Astrocyte (in vitro differentiated cells and primary cell): Measurements from ENCODE around the gene ELOVL1. TPM values are rescaled to one million over a fixed set of nuclear protein-coding genes. Genes with fewer than 3 reads are reported as not detected.

Experiments
- DNase-seq: peaks from one replicate; pipeline ENCODE4 v3.0.0-alpha.2; 2010; ENCODE audit warnings: low read depth
- FAIRE-seq: peaks from 2 replicates; lab custom pipeline; 2011; peaks lifted over from hg19 to GRCh38; lab: Jason Lieb, UNC
- H2AFZ ChIP-seq: 2 replicates; pipeline ENCODE4 v1.6.0; 2012; ENCODE audit warnings: low read depth, low read length, inconsistent platforms
- H3K27ac ChIP-seq: 2 replicates; pipeline ENCODE4 v1.5.1; 2011; ENCODE audit warnings: low read depth, low read length, inconsistent platforms
- H3K27me3 ChIP-seq: 2 replicates; pipeline ENCODE4 v1.6.0; 2011; ENCODE audit warnings: low read length, inconsistent platforms; ENCODE audit not compliant: insufficient read depth
- H3K36me3 ChIP-seq: 2 replicates; pipeline ENCODE4 v1.5.1; 2011; ENCODE audit warnings: low read length, inconsistent platforms; ENCODE audit not compliant: insufficient read depth
- H3K4me1 ChIP-seq: 2 replicates; pipeline ENCODE4 v1.5.1; 2011; ENCODE audit warnings: low read length, inconsistent platforms; ENCODE audit not compliant: insufficient read depth
- H3K4me2 ChIP-seq: 2 replicates; pipeline ENCODE4 v1.6.0; 2012; ENCODE audit warnings: low read length, inconsistent platforms
- H3K4me3 ChIP-seq: 2 replicates; pipeline ENCODE4 v1.5.1; 2011; ENCODE audit warnings: low read depth, mild to moderate bottlenecking, low read length, inconsistent platforms; ENCODE audit not compliant: insufficient read depth
- H3K79me2 ChIP-seq: 2 replicates; pipeline ENCODE4 v1.6.0; 2012; ENCODE audit warnings: mild to moderate bottlenecking, low read length, inconsistent platforms; ENCODE audit not compliant: insufficient read depth
- H3K9ac ChIP-seq: 2 replicates; pipeline ENCODE4 v1.6.0; 2012; ENCODE audit warnings: mild to moderate bottlenecking, low read length, inconsistent platforms
- H3K9me3 ChIP-seq: 2 replicates; pipeline ENCODE4 v1.5.1; 2012; ENCODE audit warnings: low read depth, mild to moderate bottlenecking, low read length, inconsistent platforms; ENCODE audit not compliant: insufficient read depth
- H4K20me1 ChIP-seq: 2 replicates; pipeline ENCODE4 v1.6.0; 2012; ENCODE audit warnings: low read length, inconsistent platforms; ENCODE audit not compliant: insufficient read depth
- H3K27ac Mint-ChIP-seq: one replicate; pipeline ENCODE4 v1.8.0; 2021; ENCODE audit warnings: mild to moderate bottlenecking, mixed read lengths; ENCODE audit not compliant: unreplicated experiment
- H3K27me3 Mint-ChIP-seq: one replicate; pipeline ENCODE4 v1.8.0; 2021; ENCODE audit warnings: low read depth, mixed read lengths; ENCODE audit not compliant: unreplicated experiment
- H3K36me3 Mint-ChIP-seq: one replicate; pipeline ENCODE4 v1.8.0; 2021; ENCODE audit warnings: low read depth, mixed read lengths; ENCODE audit not compliant: unreplicated experiment
- H3K4me1 Mint-ChIP-seq: one replicate; pipeline ENCODE4 v1.8.0; 2021; ENCODE audit warnings: low read depth, mixed read lengths; ENCODE audit not compliant: unreplicated experiment
- H3K4me3 Mint-ChIP-seq: one replicate; pipeline ENCODE4 v1.8.0; 2021; ENCODE audit warnings: mild to moderate bottlenecking, moderate library complexity, mixed read lengths; ENCODE audit not compliant: unreplicated experiment
- H3K9me3 Mint-ChIP-seq: one replicate; pipeline ENCODE4 v1.8.0; 2021; ENCODE audit warnings: mild to moderate bottlenecking, mixed read lengths; ENCODE audit not compliant: unreplicated experiment
- CTCF ChIP-seq: IDR thresholded peaks from 2 replicates; pipeline ENCODE4 v1.5.1; 2011; ENCODE audit warnings: low read depth, mild to moderate bottlenecking, inconsistent platforms, low read length, moderate library complexity; ENCODE audit not compliant: insufficient read depth
- EZH2 ChIP-seq: IDR thresholded peaks from 2 replicates; pipeline ENCODE4 v1.6.1; 2012; ENCODE audit warnings: mild to moderate bottlenecking, low read length, inconsistent platforms; ENCODE audit not compliant: insufficient read depth
- total RNA-seq: library from RNA; stranded (reverse); gene quantifications from 2 replicates; pipeline ENCODE4 v1.2.1, GENCODE V29; 2021

Gene ELOVL1
- total RNA-seq, 1 donor from 2014 or later, result 131 TPM

- H3K27ac ChIP-seq, result no peak overlapping the region
- DNase-seq (no peak), FAIRE-seq (no peak)
- H3K36me3 Mint-ChIP-seq, result peaks cover 19% of the 10 kb centered on the region
- peaks cover 62% of the 10 kb centered on the region for H3K79me2 ChIP-seq
- no peaks in the 10 kb centered on the region for H3K9me3 ChIP-seq
- no peaks in the 10 kb centered on the region for H3K9me3 Mint-ChIP-seq
- H2AFZ ChIP-seq, result no peak overlapping the region
- H3K27me3 ChIP-seq, result no peaks in the 10 kb centered on the region
- no peaks in the 10 kb centered on the region for H3K27me3 Mint-ChIP-seq
- H3K4me3 ChIP-seq, result peak overlapping the region; percentile 95
- H3K9ac ChIP-seq, result peak overlapping the region; percentile 92
- peaks cover 48% of the 10 kb centered on the region for H3K36me3 ChIP-seq
- H3K4me1 ChIP-seq, result peaks cover 17% of the 10 kb centered on the region
- peak overlapping the region; percentile 95 for H3K4me2 ChIP-seq
- peaks cover 15% of the 10 kb centered on the region for H3K4me1 Mint-ChIP-seq
- TF ChIP-seq CTCF (no peak), EZH2 (no peak)
- peak overlapping the region; percentile 97 for H3K4me3 Mint-ChIP-seq
- H4K20me1 ChIP-seq, result peaks cover 39% of the 10 kb centered on the region
- H3K27ac Mint-ChIP-seq, result no peak overlapping the region
Measured at GRCh38 chr1:43387976-43388599, 20.3 kb upstream of the ELOVL1 start.

GRCh38 chr1:43386676-43387075 lies 18.9 kb upstream of the ELOVL1 start:
- H3K9ac ChIP-seq, result peak overlapping the region; percentile 9
- H3K79me2 ChIP-seq, result peaks cover 54% of the 10 kb centered on the region
- no peak for TF ChIP-seq CTCF
- no peak for TF ChIP-seq EZH2
- no peak overlapping the region for H2AFZ ChIP-seq
- H3K4me3 Mint-ChIP-seq, result no peak overlapping the region
- peaks cover 57% of the 10 kb centered on the region for H3K36me3 ChIP-seq
- H3K4me1 ChIP-seq, result peaks cover 17% of the 10 kb centered on the region
- no peaks in the 10 kb centered on the region for H3K27me3 ChIP-seq
- H4K20me1 ChIP-seq, result peaks cover 36% of the 10 kb centered on the region
- H3K27ac Mint-ChIP-seq, result no peak overlapping the region
- H3K4me2 ChIP-seq, result no peak overlapping the region
- DNase-seq (no peak), FAIRE-seq (no peak)
- H3K9me3 ChIP-seq, result no peaks in the 10 kb centered on the region
- peaks cover 19% of the 10 kb centered on the region for H3K36me3 Mint-ChIP-seq
- H3K4me1 Mint-ChIP-seq, result peaks cover 18% of the 10 kb centered on the region
- no peak overlapping the region for H3K27ac ChIP-seq
- H3K4me3 ChIP-seq, result no peak overlapping the region
- no peaks in the 10 kb centered on the region for H3K27me3 Mint-ChIP-seq
- no peaks in the 10 kb centered on the region for H3K9me3 Mint-ChIP-seq

GRCh38 chr1:43383449-43383848 lies 15.6 kb upstream of the ELOVL1 start:
- no peak for DNase-seq
- Histone ChIP-seq H3K4me2 (no peak overlapping the region), H2AFZ (no peak overlapping the region), H3K9ac (no peak overlapping the region), H3K4me3 (no peak overlapping the region), H4K20me1 (peaks cover 28% of the 10 kb centered on the region), H3K36me3 (peaks cover 64% of the 10 kb centered on the region), H3K27ac (no peak overlapping the region), H3K9me3 (no peaks in the 10 kb centered on the region), H3K4me1 (peaks cover 7% of the 10 kb centered on the region), H3K27me3 (no peaks in the 10 kb centered on the region), H3K79me2 (peaks cover 23% of the 10 kb centered on the region)
- Mint-ChIP-seq H3K4me1 (peaks cover 16% of the 10 kb centered on the region), H3K9me3 (no peaks in the 10 kb centered on the region), H3K27me3 (no peaks in the 10 kb centered on the region), H3K4me3 (no peak overlapping the region), H3K36me3 (peaks cover 26% of the 10 kb centered on the region), H3K27ac (no peak overlapping the region)
- TF ChIP-seq EZH2 (no peak), CTCF (no peak)
- no peak for FAIRE-seq
